ENCODE measurements around the gene OBP2A. TPM values are rescaled to one million over a fixed set of nuclear protein-coding genes. Genes with fewer than 3 reads are reported as not detected.

The OBP2A gene
- total RNA-seq, 2 donors from 2014 or later = not detected

DNA sequence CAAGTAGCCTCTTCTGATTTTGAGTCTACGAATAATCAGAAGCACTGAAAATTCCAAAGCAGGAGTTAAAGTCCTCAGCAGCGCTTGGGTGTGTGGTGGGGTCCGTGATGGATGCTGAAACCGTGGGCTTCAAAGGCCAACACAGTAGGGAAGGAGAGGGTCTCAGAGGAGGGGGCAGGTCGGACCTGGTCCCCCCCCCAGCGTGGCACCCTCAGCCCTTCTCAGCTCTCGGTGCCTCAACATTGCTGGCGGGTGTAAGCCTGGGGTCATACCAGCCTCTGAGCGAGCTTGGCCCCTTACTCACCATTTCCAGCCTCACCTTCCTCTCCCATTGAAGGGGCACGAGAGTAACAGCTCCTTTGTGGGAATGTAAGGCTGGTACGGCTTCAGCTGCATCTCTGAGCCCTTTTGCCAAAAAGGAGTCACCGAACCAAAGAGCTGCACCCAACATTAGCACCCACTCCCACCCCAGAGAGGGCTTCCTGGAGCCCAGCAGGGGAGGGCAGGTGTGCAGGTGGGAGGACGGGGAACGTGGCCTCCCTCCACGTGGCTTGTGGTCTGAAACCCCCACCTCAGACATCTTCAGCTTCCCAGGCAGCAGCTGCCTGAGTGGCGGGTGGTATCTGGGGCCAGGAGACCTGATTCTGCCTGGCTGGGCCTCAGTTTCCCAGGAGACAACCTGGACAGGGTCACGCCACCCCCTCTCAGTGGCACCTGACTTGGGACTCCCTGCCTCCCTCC, 31.4 kb upstream of the OBP2A start:
- Histone ChIP-seq H3K27ac (no peak overlapping the region), H3K4me3 (no peak overlapping the region), H3K27me3 (no peaks in the 10 kb centered on the region), H3K4me1 (no peaks in the 10 kb centered on the region), H3K9me3 (peaks cover 0 to 2% of the 10 kb centered on the region in 2 donors), H3K36me3 (no peaks in the 10 kb centered on the region)
- DNase-seq (ENCODE audit: low spot score) = no peak
- TF ChIP-seq, protein P1, sequence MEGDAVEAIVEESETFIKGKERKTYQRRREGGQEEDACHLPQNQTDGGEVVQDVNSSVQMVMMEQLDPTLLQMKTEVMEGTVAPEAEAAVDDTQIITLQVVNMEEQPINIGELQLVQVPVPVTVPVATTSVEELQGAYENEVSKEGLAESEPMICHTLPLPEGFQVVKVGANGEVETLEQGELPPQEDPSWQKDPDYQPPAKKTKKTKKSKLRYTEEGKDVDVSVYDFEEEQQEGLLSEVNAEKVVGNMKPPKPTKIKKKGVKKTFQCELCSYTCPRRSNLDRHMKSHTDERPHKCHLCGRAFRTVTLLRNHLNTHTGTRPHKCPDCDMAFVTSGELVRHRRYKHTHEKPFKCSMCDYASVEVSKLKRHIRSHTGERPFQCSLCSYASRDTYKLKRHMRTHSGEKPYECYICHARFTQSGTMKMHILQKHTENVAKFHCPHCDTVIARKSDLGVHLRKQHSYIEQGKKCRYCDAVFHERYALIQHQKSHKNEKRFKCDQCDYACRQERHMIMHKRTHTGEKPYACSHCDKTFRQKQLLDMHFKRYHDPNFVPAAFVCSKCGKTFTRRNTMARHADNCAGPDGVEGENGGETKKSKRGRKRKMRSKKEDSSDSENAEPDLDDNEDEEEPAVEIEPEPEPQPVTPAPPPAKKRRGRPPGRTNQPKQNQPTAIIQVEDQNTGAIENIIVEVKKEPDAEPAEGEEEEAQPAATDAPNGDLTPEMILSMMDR (IDR thresholded peaks at IDR 0.05) = no peak

DNA sequence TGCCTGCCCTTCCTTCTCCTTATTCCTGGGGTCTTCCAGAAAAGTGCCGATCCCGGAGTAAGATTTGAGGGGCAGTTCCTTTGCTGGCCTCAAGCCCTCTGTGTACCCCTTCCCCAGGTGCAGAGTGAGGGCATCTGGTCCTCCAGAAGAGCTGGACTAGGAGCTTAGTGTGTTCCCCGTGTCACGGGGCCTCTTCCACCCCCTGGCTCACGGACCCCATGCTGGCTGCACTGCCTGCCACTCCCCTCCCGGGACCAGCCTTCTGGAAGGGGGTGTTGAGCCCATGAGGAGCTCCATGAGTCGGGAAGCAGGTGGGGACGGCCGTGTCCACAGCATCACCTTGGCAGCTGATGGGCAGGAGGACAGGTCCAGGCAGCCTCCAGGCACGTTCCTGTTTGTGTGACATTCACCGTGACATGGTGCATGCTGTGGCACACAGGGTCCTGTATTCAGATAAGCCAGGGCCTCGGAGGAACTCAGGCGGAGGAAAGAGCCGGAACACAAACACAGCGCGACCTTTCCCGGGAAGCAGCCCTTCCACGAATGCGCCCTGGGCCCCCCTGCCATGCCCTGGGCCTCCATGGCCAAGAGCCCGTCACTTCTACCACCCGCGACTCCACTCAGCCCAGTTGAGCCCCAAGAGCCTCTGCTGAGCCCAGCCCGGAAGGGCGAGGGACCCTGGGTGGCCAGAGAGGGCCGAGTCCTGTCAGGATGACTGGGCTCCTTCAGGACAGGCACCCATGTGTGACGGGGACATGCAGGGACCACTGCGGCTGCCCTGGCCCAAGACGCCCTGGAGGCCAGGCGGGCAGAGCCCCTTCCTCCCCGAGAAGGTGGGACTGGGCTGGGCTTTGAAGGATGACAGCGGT, 30.6 kb upstream of the OBP2A start:
- TF ChIP-seq, protein P1 (IDR thresholded peaks at IDR 0.05) = no peak
- DNase-seq (ENCODE audit: low spot score) = no peak
- no peaks in the 10 kb centered on the region for H3K36me3 ChIP-seq
- H3K27me3 ChIP-seq = no peaks in the 10 kb centered on the region
- H3K27ac ChIP-seq = no peak overlapping the region
- no peak overlapping the region for H3K4me3 ChIP-seq
- H3K9me3 ChIP-seq = no peaks in the 10 kb centered on the region
- no peaks in the 10 kb centered on the region for H3K4me1 ChIP-seq

DNA sequence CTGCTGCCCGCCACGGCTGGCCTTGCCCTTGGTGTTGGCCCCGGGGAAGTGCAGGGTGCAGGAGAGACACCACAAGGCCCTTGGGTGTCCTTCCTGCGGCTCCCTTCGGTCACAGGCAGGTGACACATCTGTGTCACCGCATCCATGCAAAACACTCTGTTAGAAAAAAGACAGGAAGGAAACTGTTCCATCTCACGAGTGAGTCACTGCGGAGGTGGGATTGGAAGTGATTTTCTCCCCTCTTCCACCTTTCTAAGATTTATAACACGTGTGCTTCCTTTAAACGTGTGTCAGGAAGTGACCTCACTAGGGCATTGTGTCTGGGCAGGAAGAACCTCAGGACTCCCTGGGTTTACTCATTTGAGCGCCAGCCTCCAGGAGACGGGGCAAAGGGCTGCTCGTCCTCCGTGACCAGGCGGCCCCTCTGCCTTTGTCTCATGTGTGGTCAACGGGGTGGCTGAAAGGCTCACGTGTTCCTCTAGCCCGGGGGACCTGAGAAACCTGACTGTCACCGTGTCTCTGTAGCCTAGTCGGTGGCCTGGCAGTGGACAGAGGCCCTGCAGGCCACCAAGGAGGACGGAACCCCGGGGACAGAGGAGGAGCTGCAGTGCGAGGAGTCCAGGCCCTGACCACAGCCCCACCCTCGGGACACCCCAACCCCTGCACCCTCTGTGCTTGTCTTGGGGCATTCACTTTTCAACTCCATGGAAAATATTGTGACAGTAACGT, 29.6 kb upstream of the OBP2A start:
- no peak overlapping the region for H3K27ac ChIP-seq

DNA sequence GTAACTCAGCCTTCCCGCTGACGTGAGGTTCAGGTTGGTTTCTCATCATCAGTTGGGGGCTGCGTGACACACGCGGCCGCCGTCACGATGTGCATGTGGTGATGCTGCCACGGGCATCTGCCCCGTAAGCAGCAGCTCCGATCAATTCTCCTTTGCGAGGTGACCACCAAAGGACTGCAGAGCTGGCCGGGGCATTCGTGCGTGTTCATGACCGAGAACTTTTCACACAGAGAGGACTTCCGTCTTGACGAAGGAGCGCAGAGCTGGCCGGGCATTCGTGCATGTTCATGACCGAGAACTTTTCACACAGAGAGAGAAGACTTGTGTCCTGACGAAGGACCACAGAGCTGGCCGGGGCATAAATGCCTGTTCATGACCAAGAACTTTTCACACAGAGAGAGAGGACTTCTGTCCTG, 28.5 kb upstream of the OBP2A start:
- DNase-seq (ENCODE audit: low spot score) = no peak
- no peaks in the 10 kb centered on the region for H3K4me1 ChIP-seq
- H3K36me3 ChIP-seq = no peaks in the 10 kb centered on the region
- H3K4me3 ChIP-seq = no peak overlapping the region
- TF ChIP-seq, protein P1 (IDR thresholded peaks at IDR 0.05) = no peak
- no peak overlapping the region for H3K27ac ChIP-seq
- H3K27me3 ChIP-seq = no peaks in the 10 kb centered on the region
- H3K9me3 ChIP-seq = no peaks in the 10 kb centered on the region

More for the DNA sequence above, 29.6 kb upstream of the OBP2A start:
- TF ChIP-seq, protein P1 (IDR thresholded peaks at IDR 0.05) = no peak
- Histone ChIP-seq H3K4me3 (no peak overlapping the region), H3K27me3 (no peaks in the 10 kb centered on the region), H3K4me1 (no peaks in the 10 kb centered on the region), H3K36me3 (no peaks in the 10 kb centered on the region), H3K9me3 (no peaks in the 10 kb centered on the region)
- no peak for DNase-seq (ENCODE audit: low spot score)

DNA sequence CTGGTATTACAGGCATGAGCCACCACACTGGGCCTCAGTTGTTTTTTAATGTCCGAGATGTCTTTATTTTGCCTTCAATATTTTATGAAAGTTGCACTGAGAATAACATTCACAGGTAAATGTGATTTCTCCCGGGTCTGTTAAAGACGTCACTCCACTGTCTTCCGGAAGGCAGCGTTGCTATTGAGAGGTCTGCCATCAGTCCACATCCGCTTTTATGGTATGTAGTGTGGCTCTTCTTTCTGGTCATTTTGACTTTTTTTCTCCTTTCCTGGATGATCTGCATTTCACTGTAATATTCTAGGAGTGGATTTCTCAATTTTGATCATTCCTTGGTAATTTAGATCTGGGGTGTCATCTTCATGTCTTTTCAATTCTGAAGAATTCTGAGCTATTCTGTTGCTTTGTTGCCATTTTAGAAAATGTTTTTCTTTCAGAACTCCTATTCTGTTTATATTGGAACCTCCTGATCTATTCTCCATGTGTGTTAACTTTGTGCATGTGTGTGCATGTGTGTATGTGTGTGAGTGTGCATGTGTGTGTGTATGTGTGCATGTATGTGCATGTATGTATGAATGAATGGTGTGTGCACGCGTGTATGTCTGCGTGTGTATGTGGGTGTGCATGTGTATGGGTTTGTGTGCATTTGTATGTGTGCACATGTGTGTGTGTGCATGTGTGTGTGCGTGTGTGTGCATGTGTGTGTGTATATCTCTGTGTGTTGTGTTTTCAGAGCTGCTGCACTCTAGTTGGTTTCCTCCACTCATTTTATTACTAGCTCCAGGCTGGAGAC, 26.6 kb upstream of the OBP2A start:
- Histone ChIP-seq H3K36me3 (no peaks in the 10 kb centered on the region), H3K9me3 (no peaks in the 10 kb centered on the region), H3K27ac (no peak overlapping the region), H3K27me3 (no peaks in the 10 kb centered on the region), H3K4me1 (no peaks in the 10 kb centered on the region), H3K4me3 (no peak overlapping the region)
- TF ChIP-seq, protein P1 (IDR thresholded peaks at IDR 0.05) = no peak
- no peak for DNase-seq (ENCODE audit: low spot score)

Measured in right atrium auricular region (tissue), 2 donors.